Heart left ventricle (tissue), 13 donors: Measurements from ENCODE around the gene CLIP2.

Source experiments
- POLR2A ChIP-seq, 2 donors: fragments of 450-650 bp; IDR thresholded peaks; one replicate each; pipeline ENCODE4 v1.6.1; 2017; ENCODE audit warnings: antibody characterized with exemption in 2 of 2, mild to moderate bottlenecking in 2 of 2, moderate library complexity in 2 of 2
- TF ChIP-seq, protein P1 (sequence below), 12 donors: fragments of 200-600 bp; sonication (generic) in 4 of 12; IDR thresholded peaks; one replicate each; pipeline versions ENCODE4 v1.5.0 to v1.8.0; 2018 to 2022; ENCODE audit warnings: antibody characterized with exemption in 12 of 12, mild to moderate bottlenecking in 5 of 12
- donor health status: ischemic (EF 13 %, LVEDD 7.1; RV severe dilation, severe dysfunction).
- donor health status: DM: no; HTN: yes; CAD: no.
- donor health status: DM: no; HTN: no; CAD: no.
- donor health status: ischemic (EF 25% LVEDD 6.9; RV normal size, moderate dysfunction).
- donor health status: ischemic (EF 25% LVEDD 5.7; RV mildly dilated, moderate dysfunction).
- donor health status: ischemic (EF 35%, LVEDD 5.7; RV mildly dilated, moderate dysfunction).
- donor health status: nonischemic (EF 11% LVEDD 7.7; RV severe dilation, severe dysfunction).
- donor health status: DM: yes; HTN: yes; CAD: no.
- donor health status: PGD.
- donor health status: ischemic (EF 29% LVEDD 5.4; RV normal size, mild dysfunction).
- donor health status: nonischemic (EF 23%, LVEDD 6.1; RV moderate dilation, normal function).

DNA sequence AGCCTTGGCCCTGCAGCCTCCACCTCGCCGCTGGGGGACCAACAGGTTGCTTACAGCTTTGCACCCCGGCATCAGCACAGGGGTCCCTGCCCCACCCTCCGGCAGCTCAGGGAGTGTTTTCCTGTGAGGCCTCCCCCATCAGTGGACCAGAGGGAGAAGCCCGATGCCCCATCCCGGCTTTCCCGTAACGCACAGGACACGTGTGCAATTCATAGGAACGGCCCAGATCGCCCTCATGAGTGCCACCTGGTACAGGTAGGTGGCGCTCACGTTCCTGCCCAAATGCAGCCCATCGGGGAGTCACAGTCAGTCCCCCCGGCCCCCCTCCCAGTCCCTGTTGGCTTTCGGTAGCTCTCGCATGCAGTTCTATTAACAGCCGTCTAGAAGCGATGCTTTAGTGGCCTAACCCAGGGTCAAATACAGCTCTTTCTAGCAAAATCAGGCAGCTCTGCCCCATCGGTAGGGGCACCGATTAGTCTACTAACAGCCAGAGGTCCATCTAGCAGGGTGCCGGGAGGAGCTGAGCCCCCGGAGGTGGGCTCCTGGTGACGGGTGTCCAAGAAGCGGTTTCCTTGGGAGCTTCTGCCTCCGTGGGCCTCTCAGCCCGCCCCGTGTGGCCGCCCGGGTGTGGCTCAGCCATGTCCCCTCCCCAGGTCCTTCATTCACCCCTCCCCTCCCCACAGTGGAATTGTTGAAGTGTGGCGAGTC lies 116.1 kb downstream of the CLIP2 start:
- TF ChIP-seq, protein P1, sequence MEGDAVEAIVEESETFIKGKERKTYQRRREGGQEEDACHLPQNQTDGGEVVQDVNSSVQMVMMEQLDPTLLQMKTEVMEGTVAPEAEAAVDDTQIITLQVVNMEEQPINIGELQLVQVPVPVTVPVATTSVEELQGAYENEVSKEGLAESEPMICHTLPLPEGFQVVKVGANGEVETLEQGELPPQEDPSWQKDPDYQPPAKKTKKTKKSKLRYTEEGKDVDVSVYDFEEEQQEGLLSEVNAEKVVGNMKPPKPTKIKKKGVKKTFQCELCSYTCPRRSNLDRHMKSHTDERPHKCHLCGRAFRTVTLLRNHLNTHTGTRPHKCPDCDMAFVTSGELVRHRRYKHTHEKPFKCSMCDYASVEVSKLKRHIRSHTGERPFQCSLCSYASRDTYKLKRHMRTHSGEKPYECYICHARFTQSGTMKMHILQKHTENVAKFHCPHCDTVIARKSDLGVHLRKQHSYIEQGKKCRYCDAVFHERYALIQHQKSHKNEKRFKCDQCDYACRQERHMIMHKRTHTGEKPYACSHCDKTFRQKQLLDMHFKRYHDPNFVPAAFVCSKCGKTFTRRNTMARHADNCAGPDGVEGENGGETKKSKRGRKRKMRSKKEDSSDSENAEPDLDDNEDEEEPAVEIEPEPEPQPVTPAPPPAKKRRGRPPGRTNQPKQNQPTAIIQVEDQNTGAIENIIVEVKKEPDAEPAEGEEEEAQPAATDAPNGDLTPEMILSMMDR (IDR thresholded peaks at IDR 0.05): peak in 11 of 12 donors; percentile 13 to 47 (median 31)
- no peak for TF ChIP-seq POLR2A (IDR thresholded peaks at IDR 0.05)
